HEK293 (cell line): ENCODE results near the gene LILRA6.
"Not testable (repeated sequence)": the region's sequence is repeated elsewhere in the genome, so short reads cannot be mapped to it uniquely, and the experiment has no call there.

Experiments used
- CTCF ChIA-PET: fragments of 350-600 bp; formaldehyde crosslinking; extraction: SDS; loops from one replicate; lab custom pipeline; 2021; ENCODE audit warnings: antibody characterized with exemption; lab: Yijun Ruan, JAX
- POLR2A ChIA-PET: fragments of 300-600 bp; formaldehyde crosslinking; extraction: SDS; loops from one replicate; lab custom pipeline; 2020; ENCODE audit warnings: antibody characterized with exemption, inconsistent platforms; lab: Yijun Ruan, JAX
- H3K27ac ChIP-seq: fragments of 200-500 bp; sonication (Bioruptor generic); 2 replicates; pipeline ENCODE4 v1.5.1; 2014; ENCODE audit warnings: low read depth, low read length, control low read depth, inconsistent platforms; ENCODE audit errors: extremely low read depth
- H3K36me3 ChIP-seq, 2 experiments: fragments of 200-500 bp in 1 of 2; sonication (Bioruptor generic) in 1 of 2; 1 replicate in 1 of 2; 2 replicates in 1 of 2; pipeline ENCODE4 v1.5.1; 2014 to 2017; ENCODE audit warnings: inconsistent platforms in 2 of 2, low read length in 2 of 2; ENCODE audit not compliant: control insufficient read depth in 2 of 2, insufficient read depth in 1 of 2
- H3K4me1 ChIP-seq: fragments of 200-500 bp; sonication (Bioruptor generic); 2 replicates; pipeline ENCODE4 v1.5.1; 2014; ENCODE audit warnings: mild to moderate bottlenecking, low read length, inconsistent platforms; ENCODE audit not compliant: control insufficient read depth, insufficient read depth
- H3K4me3 ChIP-seq: 2 replicates; pipeline ENCODE4 v1.5.1; 2011; ENCODE audit warnings: low read depth, mild to moderate bottlenecking, control low read depth, low read length, moderate library complexity
- H3K9me3 ChIP-seq: fragments of 200-500 bp; sonication (Bioruptor generic); 2 replicates; pipeline ENCODE4 v1.5.1; 2014; ENCODE audit warnings: low read depth, low read length, inconsistent platforms; ENCODE audit not compliant: control insufficient read depth, insufficient read depth
- BCL11B ChIP-seq: fragments of 450-650 bp; formaldehyde crosslinking; IDR thresholded peaks from 2 replicates; pipeline ENCODE4 v1.5.1; 2016; ENCODE audit warnings: low read depth, missing biosample characterization, missing genetic modification characterization
- EGR2 ChIP-seq: fragments of 450-650 bp; formaldehyde crosslinking; IDR thresholded peaks from 2 replicates; pipeline ENCODE4 v1.5.1; 2016; ENCODE audit warnings: low read depth, missing biosample characterization, missing genetic modification characterization
- FEZF1 ChIP-seq: fragments of 450-650 bp; formaldehyde crosslinking; IDR thresholded peaks from 2 replicates; pipeline ENCODE4 v1.5.1; 2016; ENCODE audit warnings: missing biosample characterization, missing genetic modification characterization
- HOXD13 ChIP-seq: sonication (generic); formaldehyde crosslinking; IDR thresholded peaks from 2 replicates; pipeline ENCODE4 v1.8.0; 2022; ENCODE audit warnings: missing genetic modification reagents, borderline replicate concordance
- INSM2 ChIP-seq: fragments of 450-650 bp; formaldehyde crosslinking; IDR thresholded peaks from 2 replicates; pipeline ENCODE4 v1.5.1; 2016; ENCODE audit warnings: missing biosample characterization, missing genetic modification characterization
- RBAK ChIP-seq: fragments of 450-650 bp; formaldehyde crosslinking; IDR thresholded peaks from 2 replicates; pipeline ENCODE4 v1.5.1; 2016; ENCODE audit warnings: missing biosample characterization, missing genetic modification characterization
- SCRT1 ChIP-seq: fragments of 450-650 bp; formaldehyde crosslinking; IDR thresholded peaks from 2 replicates; pipeline ENCODE4 v1.5.1; 2016; ENCODE audit warnings: missing biosample characterization, missing genetic modification characterization, borderline replicate concordance
- ZFP3 ChIP-seq: fragments of 450-650 bp; formaldehyde crosslinking; IDR thresholded peaks from 2 replicates; pipeline ENCODE4 v1.5.1; 2016; ENCODE audit warnings: low read depth, missing biosample characterization, missing genetic modification characterization
- ZFP41 ChIP-seq: fragments of 450-650 bp; formaldehyde crosslinking; IDR thresholded peaks from 2 replicates; pipeline ENCODE4 v1.5.1; 2016; ENCODE audit warnings: missing biosample characterization, missing genetic modification characterization, borderline replicate concordance
- ZNF140 ChIP-seq: fragments of 450-650 bp; formaldehyde crosslinking; IDR thresholded peaks from 2 replicates; pipeline ENCODE4 v1.5.1; 2016; ENCODE audit warnings: missing biosample characterization, missing genetic modification characterization
- ZNF23 ChIP-seq: fragments of 450-650 bp; formaldehyde crosslinking; IDR thresholded peaks from 2 replicates; pipeline ENCODE4 v1.5.1; 2016; ENCODE audit warnings: missing biosample characterization, missing genetic modification characterization, borderline replicate concordance
- ZNF239 ChIP-seq: fragments of 450-650 bp; formaldehyde crosslinking; IDR thresholded peaks from 2 replicates; pipeline ENCODE4 v1.5.1; 2016; ENCODE audit warnings: missing biosample characterization, missing genetic modification characterization
- ZNF274 ChIP-seq, 2 experiments: fragments of 200-500 bp in 1 of 2; fragments of 450-650 bp in 1 of 2; sonication (Bioruptor generic) in 1 of 2; formaldehyde crosslinking in 1 of 2; IDR thresholded peaks; 2 replicates each; pipeline versions ENCODE4 v1.5.1 to v1.6.1; 2014 to 2016; ENCODE audit warnings: borderline replicate concordance in 1 of 2, inconsistent platforms in 1 of 2, low read length in 1 of 2, missing biosample characterization in 1 of 2, missing genetic modification characterization in 1 of 2
- ZNF394 ChIP-seq: fragments of 450-650 bp; formaldehyde crosslinking; IDR thresholded peaks from 2 replicates; pipeline ENCODE4 v1.5.1; 2016; ENCODE audit warnings: missing biosample characterization, missing genetic modification characterization, mild to moderate bottlenecking, moderate library complexity, borderline replicate concordance
- ZNF514 ChIP-seq: fragments of 450-650 bp; formaldehyde crosslinking; IDR thresholded peaks from 2 replicates; pipeline ENCODE4 v1.5.1; 2016; ENCODE audit warnings: missing biosample characterization, missing genetic modification characterization
- ZNF548 ChIP-seq: fragments of 450-650 bp; formaldehyde crosslinking; IDR thresholded peaks from 2 replicates; pipeline ENCODE4 v1.5.1; 2016; ENCODE audit warnings: missing biosample characterization, missing genetic modification characterization
- ZNF624 ChIP-seq: fragments of 450-650 bp; formaldehyde crosslinking; IDR thresholded peaks from 2 replicates; pipeline ENCODE4 v1.5.1; 2017; ENCODE audit warnings: missing biosample characterization, missing genetic modification characterization
- ZNF677 ChIP-seq: fragments of 450-650 bp; IDR thresholded peaks from 2 replicates; pipeline ENCODE4 v1.5.0; 2018; ENCODE audit warnings: missing biosample characterization, mild to moderate bottlenecking, missing genetic modification characterization, moderate library complexity
- ZSCAN23 ChIP-seq: fragments of 450-650 bp; formaldehyde crosslinking; IDR thresholded peaks from 2 replicates; pipeline ENCODE4 v1.5.1; 2016; ENCODE audit warnings: missing biosample characterization, missing genetic modification characterization

LILRA6 gene

DNA sequence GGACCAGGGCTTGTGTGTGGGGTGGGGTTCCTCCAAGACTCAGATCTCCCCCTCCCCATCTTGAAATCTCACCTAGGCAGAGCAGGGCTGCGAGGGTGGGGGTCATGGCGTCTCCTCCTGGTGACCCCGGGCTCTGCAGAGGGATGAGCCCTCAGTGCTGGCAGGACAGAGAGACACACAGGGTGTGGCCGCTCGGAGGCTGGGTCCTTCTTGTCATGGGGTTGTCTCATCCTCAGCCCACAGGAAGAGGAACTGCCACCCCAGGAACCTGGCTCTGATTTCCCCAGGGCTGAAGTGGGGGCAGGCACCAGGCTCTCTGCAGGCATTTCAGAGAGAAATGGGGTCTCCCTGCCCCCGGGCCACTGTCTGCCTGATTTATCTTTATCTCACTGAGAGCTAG, at the start of gene LILRA6:
Gene LILRA6 (minus strand): TSS at position 145 of the 400 bp plus-strand sequence.
- H3K36me3 ChIP-seq, H3K4me1 ChIP-seq, H3K9me3 ChIP-seq, H3K27ac ChIP-seq, POLR2A ChIA-PET, H3K4me3 ChIP-seq: not testable (repeated sequence)
- CTCF ChIA-PET = interaction anchor here (1.2 kb wide), 1 partner anchor 23 kb away, joined by 3 read pairs; no protein-coding TSS in a partner anchor

- H3K36me3 ChIP-seq, CTCF ChIA-PET, H3K9me3 ChIP-seq, POLR2A ChIA-PET, H3K4me1 ChIP-seq, H3K27ac ChIP-seq, H3K4me3 ChIP-seq: not testable (repeated sequence)
Observed at GRCh38 chr19:54289160-54289559, 46.6 kb upstream of the LILRA6 start.

DNA sequence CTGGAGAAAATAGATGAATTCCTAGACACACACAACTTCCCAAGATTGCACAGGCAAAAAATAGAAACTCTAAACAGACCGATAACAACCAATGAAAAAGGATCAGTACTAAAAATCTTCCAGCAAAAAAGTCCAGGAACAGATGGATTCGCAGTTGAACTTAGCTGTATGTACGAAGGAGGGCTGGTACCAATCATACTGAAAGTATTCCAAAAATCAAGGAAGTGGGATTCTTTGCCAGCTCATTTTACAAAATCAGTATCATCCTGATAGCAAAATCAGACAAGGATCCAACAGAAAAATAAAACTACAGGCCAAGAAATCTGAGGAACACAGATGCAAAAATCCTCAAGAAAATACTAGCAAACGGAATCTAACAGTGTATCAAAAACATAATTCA, 44.9 kb upstream of the LILRA6 start:
- Histone ChIP-seq H3K27ac (no peak overlapping the region), H3K4me3 (no peak overlapping the region), H3K36me3 (no peaks in the 10 kb centered on the region), H3K4me1 (no peaks in the 10 kb centered on the region), H3K9me3 (no peaks in the 10 kb centered on the region)
- CTCF ChIA-PET = interaction anchor here (0.7 to 2.1 kb wide), 2 partner anchors 21 to 458 kb away, joined by 3 to 6 read pairs; no protein-coding TSS in a partner anchor
- POLR2A ChIA-PET = no interaction called here
- no peak for TF ChIP-seq SCRT1 (tag by site-specific recombination)
- TF ChIP-seq ZFP3 = no peak
- TF ChIP-seq RBAK (tag by site-specific recombination) = no peak
- TF ChIP-seq ZNF548 = no peak
- TF ChIP-seq INSM2 = no peak
- TF ChIP-seq ZFP41 (tag by site-specific recombination) = no peak
- no peak for TF ChIP-seq ZNF274 (IDR thresholded peaks at IDR 0.05; ENCODE audit: low read length)
- TF ChIP-seq ZNF274 (tag by site-specific recombination; IDR thresholded peaks at IDR 0.05; ENCODE audit: borderline replicate concordance) = no peak
- TF ChIP-seq HOXD13 = no peak
- TF ChIP-seq ZSCAN23 (tag by site-specific recombination) = no peak
- TF ChIP-seq ZNF394 = no peak
- TF ChIP-seq ZNF514 = no peak
- no peak for TF ChIP-seq ZNF677 (tag by site-specific recombination)
- TF ChIP-seq ZNF624 (tag by site-specific recombination) = no peak
- TF ChIP-seq ZNF23 (tag by site-specific recombination) = no peak
- no peak for TF ChIP-seq FEZF1 (tag by site-specific recombination)
- no peak for TF ChIP-seq ZNF140
- no peak for TF ChIP-seq EGR2
- TF ChIP-seq ZNF239 (tag by site-specific recombination) = no peak
- no peak for TF ChIP-seq BCL11B (tag by site-specific recombination)
- TF ChIP-seq, all 188 proteins: peak for 0

GRCh38 chr19:54286283-54286682, 43.7 kb upstream of the LILRA6 start:
- H3K27ac ChIP-seq, POLR2A ChIA-PET, H3K4me1 ChIP-seq, H3K36me3 ChIP-seq, H3K9me3 ChIP-seq, H3K4me3 ChIP-seq: not testable (repeated sequence)
- CTCF ChIA-PET = interaction anchor here (2.1 kb wide), 1 partner anchor 20 kb away, joined by 6 read pairs; no protein-coding TSS in a partner anchor

DNA sequence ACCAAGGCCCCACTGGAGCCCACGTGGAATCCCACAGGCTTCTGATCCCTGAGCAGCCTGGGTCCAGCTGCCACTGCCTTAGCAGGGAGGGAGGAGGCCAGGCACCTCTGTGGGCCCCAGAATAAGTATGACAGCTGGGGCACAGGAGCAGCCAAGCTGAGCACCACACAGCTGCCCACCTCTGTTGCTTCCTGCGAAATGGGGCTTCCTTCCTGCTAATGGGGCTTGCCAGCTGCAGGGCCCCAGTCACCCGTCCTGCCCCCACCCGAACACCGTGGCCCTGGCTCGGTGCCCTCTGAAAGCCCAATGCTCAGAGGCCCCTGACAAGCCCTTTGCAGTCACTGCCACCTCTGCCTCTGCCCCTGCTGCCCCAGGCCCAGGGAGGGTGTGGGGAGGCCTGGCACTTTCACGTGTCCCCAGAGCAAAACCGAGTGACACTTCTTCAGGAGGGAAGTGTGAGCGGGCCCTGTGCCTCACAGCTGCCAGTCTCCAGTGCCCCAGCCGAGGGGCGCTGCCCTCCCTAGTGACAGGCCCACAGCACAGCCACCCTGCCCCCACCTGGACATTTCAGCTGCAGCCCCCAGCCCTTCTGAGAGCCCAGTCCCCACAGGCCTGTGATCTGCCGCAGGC, 43.0 kb upstream of the LILRA6 start:
- H3K4me3 ChIP-seq, POLR2A ChIA-PET, H3K9me3 ChIP-seq, CTCF ChIA-PET, H3K27ac ChIP-seq, H3K36me3 ChIP-seq, H3K4me1 ChIP-seq: not testable (repeated sequence)
